ENCODE data around the gene CLPTM1L.
A peak's percentile ranks its signal among the peaks of the same experiment; 100 is the strongest.

- TF ChIP-seq POLR2AphosphoS5 (IDR thresholded peaks at IDR 0.05): peak in 1 of 3 donors; percentile 15
- TF ChIP-seq, protein P1, sequence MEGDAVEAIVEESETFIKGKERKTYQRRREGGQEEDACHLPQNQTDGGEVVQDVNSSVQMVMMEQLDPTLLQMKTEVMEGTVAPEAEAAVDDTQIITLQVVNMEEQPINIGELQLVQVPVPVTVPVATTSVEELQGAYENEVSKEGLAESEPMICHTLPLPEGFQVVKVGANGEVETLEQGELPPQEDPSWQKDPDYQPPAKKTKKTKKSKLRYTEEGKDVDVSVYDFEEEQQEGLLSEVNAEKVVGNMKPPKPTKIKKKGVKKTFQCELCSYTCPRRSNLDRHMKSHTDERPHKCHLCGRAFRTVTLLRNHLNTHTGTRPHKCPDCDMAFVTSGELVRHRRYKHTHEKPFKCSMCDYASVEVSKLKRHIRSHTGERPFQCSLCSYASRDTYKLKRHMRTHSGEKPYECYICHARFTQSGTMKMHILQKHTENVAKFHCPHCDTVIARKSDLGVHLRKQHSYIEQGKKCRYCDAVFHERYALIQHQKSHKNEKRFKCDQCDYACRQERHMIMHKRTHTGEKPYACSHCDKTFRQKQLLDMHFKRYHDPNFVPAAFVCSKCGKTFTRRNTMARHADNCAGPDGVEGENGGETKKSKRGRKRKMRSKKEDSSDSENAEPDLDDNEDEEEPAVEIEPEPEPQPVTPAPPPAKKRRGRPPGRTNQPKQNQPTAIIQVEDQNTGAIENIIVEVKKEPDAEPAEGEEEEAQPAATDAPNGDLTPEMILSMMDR (IDR thresholded peaks at IDR 0.05 in 8 of 11, conservative IDR thresholded peaks at IDR 0.05 in 3 of 11): no peak
Observed at GRCh38 chr5:1322036-1322900, 22.6 kb downstream of the CLPTM1L start.
